HepG2 (cell line): ENCODE data around the gene DAB1. TPM values are rescaled to one million over a fixed set of nuclear protein-coding genes. Genes with fewer than 3 reads are reported as not detected.

Source experiments
- ARID4A ChIP-seq: sonication (generic); formaldehyde crosslinking; IDR thresholded peaks from 2 replicates; pipeline ENCODE4 v1.5.0; 2020; ENCODE audit warnings: mild to moderate bottlenecking, missing genetic modification reagents, borderline replicate concordance
- ATF1 ChIP-seq: IDR thresholded peaks from 2 replicates; pipeline ENCODE4 v1.6.1; 2016; ENCODE audit warnings: mild to moderate bottlenecking, control low read depth
- DPF2 ChIP-seq: sonication (generic); formaldehyde crosslinking; IDR thresholded peaks from 2 replicates; pipeline ENCODE4 v1.4.0; 2020; ENCODE audit warnings: mild to moderate bottlenecking, low read depth, missing genetic modification reagents, borderline replicate concordance
- FOXO1 ChIP-seq: sonication (generic); formaldehyde crosslinking; IDR thresholded peaks from 2 replicates; pipeline ENCODE4 v1.4.0; 2020; ENCODE audit warnings: missing genetic modification reagents
- KMT2B ChIP-seq: IDR thresholded peaks from 2 replicates; pipeline ENCODE4 v1.6.1; 2016; ENCODE audit warnings: missing genetic modification reagents, missing compliant biosample characterization
- ONECUT2 ChIP-seq: sonication (generic); formaldehyde crosslinking; IDR thresholded peaks from 2 replicates; pipeline ENCODE4 v1.4.0; 2020; ENCODE audit warnings: missing genetic modification reagents
- ZNF382 ChIP-seq: sonication (generic); formaldehyde crosslinking; IDR thresholded peaks from 2 replicates; pipeline ENCODE4 v1.5.0; 2020; ENCODE audit warnings: missing genetic modification reagents, mild to moderate bottlenecking, borderline replicate concordance
- ZNF672 ChIP-seq: sonication (generic); formaldehyde crosslinking; IDR thresholded peaks from 2 replicates; pipeline ENCODE4 v1.8.1; 2022; ENCODE audit warnings: missing genetic modification reagents
- ZNF782 ChIP-seq: sonication (generic); formaldehyde crosslinking; IDR thresholded peaks from 2 replicates; pipeline ENCODE4 v1.4.0; 2020; ENCODE audit warnings: missing genetic modification reagents, mild to moderate bottlenecking, borderline replicate concordance
- ZNF816 ChIP-seq: sonication (generic); formaldehyde crosslinking; IDR thresholded peaks from 2 replicates; pipeline ENCODE4 v1.8.0; 2022; ENCODE audit warnings: missing genetic modification reagents, mild to moderate bottlenecking, borderline replicate concordance
- polyA plus RNA-seq, 8 experiments: library from polyadenylated mRNA; depleted of rRNA in 3 of 8; stranded (reverse) in 7 of 8; unstranded in 1 of 8; fragments of >200 nt; fragmentation: Illumina TruSeq in 4 of 8; extraction: Trizol in 4 of 8; gene quantifications; 2 replicates each; pipeline versions ENCODE4 v1.2.1 to v1.2.3, GENCODE V29; 2011 to 2016; ENCODE audit warnings: low read depth in 4 of 8, missing spikeins in 1 of 8, mixed read lengths in 1 of 8; ENCODE audit not compliant: insufficient read depth in 1 of 8
- total RNA-seq, 5 experiments: library from RNA; depleted of rRNA; stranded (reverse); fragments of >200 nt; fragmentation: Illumina TruSeq; extraction: Trizol; gene quantifications; 2 replicates each; pipeline ENCODE4 v1.2.3, GENCODE V29; 2016; ENCODE audit warnings: low read depth in 1 of 5
- TF ChIP-seq, protein P1 (sequence below): sonication (generic); formaldehyde crosslinking; IDR thresholded peaks from 2 replicates; pipeline ENCODE4 v1.8.0; 2022; ENCODE audit warnings: mild to moderate bottlenecking, missing genetic modification reagents
- TF ChIP-seq, protein P2 (sequence below): sonication (generic); formaldehyde crosslinking; IDR thresholded peaks from 2 replicates; pipeline ENCODE4 v1.4.0; 2020; ENCODE audit warnings: missing genetic modification reagents
- TF ChIP-seq, protein P3 (sequence below): sonication (generic); formaldehyde crosslinking; IDR thresholded peaks from 2 replicates; pipeline ENCODE4 v1.5.0; 2020; ENCODE audit warnings: missing genetic modification reagents

Gene DAB1
- total and polyA plus RNA-seq, 2 of the 13 experiments (the other 11 are each of a cell fraction or from before 2014, with no cell fraction given): 0.04 to 0.13 TPM

GRCh38 chr1:57464756-57465155, 40.9 kb upstream of the DAB1 start (continued):
- TF ChIP-seq, protein P1, sequence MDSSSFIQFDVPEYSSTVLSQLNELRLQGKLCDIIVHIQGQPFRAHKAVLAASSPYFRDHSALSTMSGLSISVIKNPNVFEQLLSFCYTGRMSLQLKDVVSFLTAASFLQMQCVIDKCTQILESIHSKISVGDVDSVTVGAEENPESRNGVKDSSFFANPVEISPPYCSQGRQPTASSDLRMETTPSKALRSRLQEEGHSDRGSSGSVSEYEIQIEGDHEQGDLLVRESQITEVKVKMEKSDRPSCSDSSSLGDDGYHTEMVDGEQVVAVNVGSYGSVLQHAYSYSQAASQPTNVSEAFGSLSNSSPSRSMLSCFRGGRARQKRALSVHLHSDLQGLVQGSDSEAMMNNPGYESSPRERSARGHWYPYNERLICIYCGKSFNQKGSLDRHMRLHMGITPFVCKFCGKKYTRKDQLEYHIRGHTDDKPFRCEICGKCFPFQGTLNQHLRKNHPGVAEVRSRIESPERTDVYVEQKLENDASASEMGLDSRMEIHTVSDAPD: no peak; the same call in 1 of the 2 replicates
- TF ChIP-seq KMT2B (CRISPR knock-in tag) (0 out of 2 replicates have a peak, but pooled peaks have one; percentile 42), ARID4A (CRISPR knock-in tag) (no peak), ATF1 (CRISPR knock-in tag) (peak; percentile 60), ZNF782 (CRISPR knock-in tag) (no peak), ONECUT2 (CRISPR knock-in tag) (peak; percentile 89), ZNF382 (CRISPR knock-in tag) (no peak), ZNF672 (CRISPR knock-in tag) (no peak), FOXO1 (CRISPR knock-in tag) (peak; percentile 47; the same call in 1 of the 2 replicates), ZNF816 (CRISPR knock-in tag) (peak; percentile 71; the same call in 1 of the 2 replicates), DPF2 (peak; percentile 53; the same call in 1 of the 2 replicates)
- TF ChIP-seq, protein P2, sequence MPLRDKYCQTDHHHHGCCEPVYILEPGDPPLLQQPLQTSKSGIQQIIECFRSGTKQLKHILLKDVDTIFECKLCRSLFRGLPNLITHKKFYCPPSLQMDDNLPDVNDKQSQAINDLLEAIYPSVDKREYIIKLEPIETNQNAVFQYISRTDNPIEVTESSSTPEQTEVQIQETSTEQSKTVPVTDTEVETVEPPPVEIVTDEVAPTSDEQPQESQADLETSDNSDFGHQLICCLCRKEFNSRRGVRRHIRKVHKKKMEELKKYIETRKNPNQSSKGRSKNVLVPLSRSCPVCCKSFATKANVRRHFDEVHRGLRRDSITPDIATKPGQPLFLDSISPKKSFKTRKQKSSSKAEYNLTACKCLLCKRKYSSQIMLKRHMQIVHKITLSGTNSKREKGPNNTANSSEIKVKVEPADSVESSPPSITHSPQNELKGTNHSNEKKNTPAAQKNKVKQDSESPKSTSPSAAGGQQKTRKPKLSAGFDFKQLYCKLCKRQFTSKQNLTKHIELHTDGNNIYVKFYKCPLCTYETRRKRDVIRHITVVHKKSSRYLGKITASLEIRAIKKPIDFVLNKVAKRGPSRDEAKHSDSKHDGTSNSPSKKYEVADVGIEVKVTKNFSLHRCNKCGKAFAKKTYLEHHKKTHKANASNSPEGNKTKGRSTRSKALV (CRISPR knock-in tag): peak; percentile 57; the same call in 1 of the 2 replicates
- TF ChIP-seq, protein P3, sequence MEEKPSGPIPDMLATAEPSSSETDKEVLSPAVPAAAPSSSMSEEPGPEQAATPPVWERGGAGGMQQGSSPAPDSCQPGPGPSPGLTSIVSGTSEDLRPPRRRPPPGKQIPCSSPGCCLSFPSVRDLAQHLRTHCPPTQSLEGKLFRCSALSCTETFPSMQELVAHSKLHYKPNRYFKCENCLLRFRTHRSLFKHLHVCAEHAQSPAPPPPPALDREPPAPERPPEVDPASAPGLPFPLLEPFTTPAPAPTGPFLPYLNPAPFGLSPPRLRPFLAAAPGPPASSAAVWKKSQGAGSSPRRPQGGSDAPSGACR (CRISPR knock-in tag): no peak
